GM23338 (cell line): ENCODE measurements around the gene AKR1B1.

ENCODE experiments used
- CTCF ChIP-seq, 2 experiments: fragments of 200-600 bp in 1 of 2; sonication (generic) in 1 of 2; conservative IDR thresholded peaks; 2 replicates each; pipeline versions ENCODE4 v1.5.1 to v1.6.1; 2016 to 2017; ENCODE audit warnings: antibody characterized with exemption in 2 of 2, low read depth in 2 of 2, mild to moderate bottlenecking in 2 of 2, moderate library complexity in 1 of 2
- JUNB ChIP-seq: IDR thresholded peaks from one replicate; pipeline ENCODE4 v1.6.1; 2016; ENCODE audit warnings: antibody characterized with exemption; ENCODE audit not compliant: unreplicated experiment
- POLR2AphosphoS5 ChIP-seq: IDR thresholded peaks from 2 replicates; pipeline ENCODE4 v1.6.1; 2016; ENCODE audit warnings: antibody characterized with exemption, low read depth

GRCh38 chr7:134461916-134462315 is 3.0 kb upstream of the AKR1B1 start:
- TF ChIP-seq CTCF (conservative IDR thresholded peaks at IDR 0.05; ENCODE audit: low read depth in 2 of 2) (no peak), POLR2AphosphoS5 (no peak), JUNB (no peak)
